Measurements from ENCODE around the gene SDCCAG8. TPM values are rescaled to one million over a fixed set of nuclear protein-coding genes. Genes with fewer than 3 reads are reported as not detected.

Gene SDCCAG8
- total RNA-seq, 1 donor from 2014 or later = 41.7 TPM

- no peak for DNase-seq (ENCODE audit: low spot score)
Observed at GRCh38 chr1:243482141-243483022, 226.5 kb downstream of the SDCCAG8 start.

DNA sequence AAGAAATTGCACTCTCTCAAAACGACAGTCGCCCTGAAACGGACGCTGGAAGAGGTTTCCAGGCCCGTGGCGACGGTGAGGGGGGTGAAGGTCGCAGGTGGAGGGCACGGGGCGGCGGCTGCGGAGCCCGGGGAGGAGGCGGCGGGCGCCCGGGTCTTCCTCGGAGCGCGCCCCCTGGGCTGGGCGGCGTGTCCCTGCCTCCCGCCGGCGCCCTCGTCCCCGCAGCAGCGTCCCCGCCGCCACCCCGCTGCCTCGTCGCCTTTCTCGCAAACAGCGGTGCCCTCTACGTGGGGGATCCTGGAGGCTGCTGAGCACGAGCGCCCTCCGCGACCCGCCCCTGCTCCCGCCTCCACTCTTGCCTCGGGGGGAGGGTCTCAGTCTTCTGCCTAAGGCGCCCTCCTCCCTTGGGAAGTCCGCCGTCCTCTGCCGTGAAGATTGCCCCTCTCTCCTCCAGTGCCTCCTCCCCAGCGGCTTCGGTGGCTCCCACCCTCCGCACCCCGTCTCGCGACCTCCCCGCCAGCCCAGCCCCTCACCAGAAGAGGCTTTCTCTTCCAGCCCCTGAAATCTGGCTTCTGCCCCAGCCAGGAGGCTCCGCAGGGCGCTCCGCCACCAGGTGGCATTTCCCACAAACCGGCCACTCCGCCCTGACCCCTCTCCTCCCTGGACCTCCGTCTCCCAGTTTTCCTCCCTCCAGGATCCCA, 227.4 kb downstream of the SDCCAG8 start:
- DNase-seq (ENCODE audit: low spot score) = no peak

DNA sequence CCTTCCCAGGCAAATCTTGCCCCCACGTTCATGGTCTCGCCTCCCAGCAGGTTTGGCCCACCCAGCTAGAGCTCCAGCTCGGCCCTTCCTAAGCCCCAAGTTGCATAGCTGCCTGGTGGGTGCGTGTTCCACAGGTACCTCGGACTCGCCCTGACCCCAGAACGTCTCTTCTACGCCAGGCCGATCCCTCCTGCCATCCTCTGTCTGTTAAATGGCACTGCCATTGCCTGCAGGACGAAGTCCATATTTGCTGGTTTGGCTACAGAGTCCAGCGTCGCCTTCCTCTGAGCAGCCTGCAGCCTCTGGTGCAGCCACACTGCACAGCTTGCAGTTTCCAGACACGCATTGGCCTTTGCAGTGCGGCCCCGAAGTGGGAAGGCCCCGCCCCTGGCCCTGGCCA, 228.1 kb downstream of the SDCCAG8 start:
- DNase-seq (ENCODE audit: low spot score) = no peak

DNA sequence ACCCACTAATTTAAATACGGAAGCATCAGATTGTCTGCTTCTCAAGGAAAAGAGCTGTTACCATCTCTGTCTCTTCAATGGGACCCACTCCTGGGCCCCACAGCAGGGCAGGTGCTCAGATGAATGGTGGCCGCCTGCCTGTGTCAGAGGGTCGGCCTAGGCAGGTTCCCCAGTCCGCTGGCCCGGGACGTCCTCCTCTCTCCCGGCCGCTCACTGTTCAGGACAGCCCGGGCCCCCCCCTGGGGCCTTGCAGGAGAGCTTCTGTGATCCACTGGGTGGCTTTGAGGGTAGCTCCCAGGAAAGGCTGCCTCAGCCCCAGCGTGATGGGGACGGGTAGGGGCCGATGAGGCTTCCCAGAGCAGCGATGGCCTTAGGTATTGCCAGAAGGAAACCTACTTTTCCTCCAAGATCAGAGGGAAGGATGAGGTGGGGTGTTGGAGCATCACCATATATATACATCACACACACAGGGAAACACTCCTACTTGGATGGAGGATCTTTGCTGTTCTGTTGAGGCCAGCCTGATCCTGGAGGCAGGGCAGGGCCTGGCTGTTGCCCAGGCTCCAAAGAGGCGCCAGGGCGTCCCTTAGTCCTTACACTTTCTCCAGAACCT, 231.3 kb downstream of the SDCCAG8 start:
- DNase-seq (ENCODE audit: low spot score) = no peak

- no peak for DNase-seq (ENCODE audit: low spot score)
Observed at GRCh38 chr1:243487649-243488227, 231.9 kb downstream of the SDCCAG8 start.

- no peak for DNase-seq (ENCODE audit: low spot score)
Observed at GRCh38 chr1:243488459-243489157, 232.8 kb downstream of the SDCCAG8 start.

GRCh38 chr1:243489158-243489527, 233.3 kb downstream of the SDCCAG8 start:
- DNase-seq (ENCODE audit: low spot score) = no peak

DNA sequence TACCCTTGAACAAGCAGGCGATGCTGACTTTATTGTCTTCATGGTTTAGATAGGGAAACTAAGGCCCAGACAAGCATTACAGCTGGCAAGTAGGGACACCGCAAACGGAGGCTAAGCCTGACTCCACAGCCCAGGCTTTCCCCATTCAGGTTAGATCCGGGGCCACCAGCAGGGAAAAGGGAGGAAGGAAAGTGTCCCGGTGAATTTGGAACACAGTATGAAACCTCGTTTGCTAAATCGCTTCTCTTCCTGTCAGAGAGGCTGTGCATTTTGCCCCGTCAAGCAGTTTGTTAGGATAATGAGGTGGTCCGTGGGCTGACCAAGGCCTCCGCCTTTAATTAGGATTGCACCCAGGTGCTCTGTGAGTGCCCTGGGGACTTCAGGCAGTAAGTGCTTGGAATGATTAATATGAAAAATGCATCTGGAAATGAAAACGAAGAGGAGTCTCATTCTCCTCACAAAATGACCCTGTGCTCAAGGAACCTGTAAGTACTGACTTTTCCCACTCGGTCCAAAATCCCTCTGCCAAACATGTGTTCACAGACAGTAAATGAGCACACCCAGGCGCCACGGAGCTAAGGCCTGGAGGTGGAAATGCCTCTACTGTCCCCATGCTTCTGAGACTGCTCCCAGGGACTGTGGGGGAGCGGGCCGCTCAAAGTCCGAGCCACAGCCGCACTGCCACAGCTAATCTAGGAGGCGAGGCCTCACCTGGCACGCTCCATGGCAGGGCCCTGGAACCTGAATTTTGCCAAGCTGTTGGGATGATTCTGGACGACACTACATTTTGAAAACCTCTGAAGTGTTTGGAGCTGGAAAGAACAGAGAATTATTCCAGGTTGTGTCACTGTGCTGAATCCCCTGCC, 234.1 kb downstream of the SDCCAG8 start:
- DNase-seq (ENCODE audit: low spot score) = no peak

GRCh38 chr1:243490748-243491686, 235.2 kb downstream of the SDCCAG8 start:
- no peak for DNase-seq (ENCODE audit: low spot score)

- no peak for DNase-seq (ENCODE audit: low spot score)
Observed at GRCh38 chr1:243493156-243494129, 237.6 kb downstream of the SDCCAG8 start.

DNA sequence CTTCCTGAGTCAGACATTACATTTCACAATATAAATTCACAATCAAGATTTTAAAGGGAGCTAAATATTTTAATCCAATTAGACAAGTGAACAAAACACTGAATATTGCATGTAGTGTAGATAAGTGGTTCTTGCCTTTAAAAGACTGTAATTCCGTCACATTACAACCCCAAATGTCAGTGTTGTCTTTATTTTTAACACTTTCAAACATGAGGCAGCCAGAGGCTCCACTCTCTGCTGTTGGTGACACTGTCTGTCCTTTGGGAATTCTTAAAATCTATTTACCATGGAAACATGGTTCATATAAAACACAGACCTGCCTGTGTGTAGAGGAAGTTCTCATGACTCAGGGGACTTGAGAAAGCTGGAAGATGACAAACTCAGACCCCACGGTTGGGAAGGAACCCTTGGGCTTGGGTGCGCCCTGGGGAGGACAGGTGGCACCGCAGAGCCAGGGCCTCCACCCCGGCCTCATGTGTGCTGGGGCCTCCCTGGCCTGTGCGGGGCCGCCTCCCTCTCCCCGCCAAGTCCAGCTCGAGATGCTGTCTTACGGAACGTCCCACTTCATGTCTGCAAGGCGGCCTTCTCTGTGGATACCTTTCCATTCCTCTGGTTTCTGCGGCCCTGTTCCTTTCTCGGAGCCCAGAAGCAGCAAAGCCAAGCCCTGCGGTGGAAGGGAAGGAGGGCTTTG, 239.0 kb downstream of the SDCCAG8 start:
- no peak for DNase-seq (ENCODE audit: low spot score)

DNA sequence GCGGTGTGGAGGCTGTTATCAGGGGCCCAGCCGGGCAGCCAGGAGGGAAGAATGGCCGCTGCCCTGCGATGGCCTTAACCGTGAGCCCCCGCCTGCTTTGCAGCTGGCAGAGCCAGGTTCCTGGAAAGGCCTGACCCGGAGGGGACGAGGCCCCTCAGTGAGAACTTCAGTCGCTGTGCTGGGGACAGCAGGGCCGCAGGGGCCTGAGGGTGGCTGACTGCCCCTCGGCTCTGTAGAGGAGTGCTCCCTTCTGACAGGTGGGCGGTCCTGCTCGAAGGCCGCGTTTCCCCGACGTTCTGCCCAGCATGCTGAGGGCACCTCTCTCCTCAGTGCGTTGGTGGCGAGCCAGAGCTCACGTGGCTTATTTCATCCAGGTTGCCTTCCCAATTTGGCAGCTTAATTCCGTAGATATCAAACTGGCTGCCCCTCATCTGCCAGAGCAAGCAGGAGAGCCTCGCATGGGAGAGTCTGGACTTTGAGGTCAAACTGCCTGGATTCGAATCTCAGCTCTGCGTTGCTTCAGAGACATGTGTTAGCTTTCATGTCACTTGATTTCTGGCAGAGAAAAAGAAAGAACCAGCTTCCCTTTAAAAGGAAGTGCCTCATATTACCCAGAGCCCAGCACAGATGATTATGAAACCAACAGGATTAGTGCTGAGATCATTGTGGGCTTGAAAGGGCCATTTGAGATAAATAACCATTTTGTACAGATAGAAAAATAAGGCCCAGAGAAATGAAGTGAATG, 239.8 kb downstream of the SDCCAG8 start:
- DNase-seq (ENCODE audit: low spot score) = no peak

GRCh38 chr1:243496187-243496646, 240.4 kb downstream of the SDCCAG8 start:
- no peak for DNase-seq (ENCODE audit: low spot score)

DNA sequence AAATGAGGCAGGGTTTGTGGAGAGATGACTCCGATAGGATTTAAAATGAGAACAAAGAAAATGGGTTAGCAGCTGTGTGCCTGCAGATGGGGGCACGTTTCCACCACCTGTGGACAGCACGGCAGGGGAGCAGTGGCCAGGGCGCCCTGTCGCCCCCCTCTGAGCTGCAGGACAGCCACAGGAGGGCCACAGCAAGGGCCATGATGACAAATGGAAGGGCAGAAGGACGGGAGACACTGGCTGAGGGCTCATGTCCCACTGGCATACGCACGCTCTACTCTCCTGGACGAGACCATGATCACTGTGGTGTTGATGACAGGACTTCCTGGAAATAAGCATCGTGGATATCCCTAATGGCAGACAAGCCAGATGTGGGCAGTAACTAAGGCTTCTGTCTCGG, 241.0 kb downstream of the SDCCAG8 start:
- DNase-seq (ENCODE audit: low spot score) = no peak

DNA sequence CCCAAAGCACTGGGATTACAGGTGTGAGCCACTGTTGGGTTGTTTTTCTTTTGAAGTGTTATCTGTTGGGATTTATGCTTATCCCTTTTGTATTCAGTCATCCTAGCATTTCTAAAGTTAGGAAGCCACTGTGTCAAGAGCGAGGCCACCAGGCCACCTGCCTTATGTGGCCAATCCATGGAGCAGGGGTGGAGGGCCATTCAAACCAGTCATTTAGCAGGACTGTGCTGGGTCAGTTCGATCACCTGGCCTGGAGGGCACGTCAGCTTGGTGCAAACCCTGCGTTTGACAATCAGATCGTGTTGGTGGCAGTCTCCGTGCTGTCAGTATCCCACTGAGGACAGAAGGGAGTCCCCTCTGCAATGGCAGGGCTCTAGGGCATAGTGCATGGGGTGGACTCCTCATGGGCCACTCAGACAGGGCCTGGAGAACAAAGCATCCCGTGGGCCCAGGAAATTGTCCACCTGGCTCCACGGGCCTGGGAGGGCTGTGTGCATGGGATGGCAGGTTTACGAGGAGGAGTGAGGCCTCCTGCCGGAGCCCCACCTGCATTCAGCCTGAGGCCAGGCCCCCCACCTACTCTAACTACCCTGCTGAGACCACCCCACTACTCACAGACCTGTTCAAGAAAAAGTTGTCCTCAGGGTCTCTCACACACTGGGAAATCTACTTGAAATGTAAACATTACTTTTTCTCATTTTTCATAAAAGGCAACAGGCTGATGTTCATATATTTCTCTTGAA, 242.3 kb downstream of the SDCCAG8 start:
- no peak for DNase-seq (ENCODE audit: low spot score)

DNA sequence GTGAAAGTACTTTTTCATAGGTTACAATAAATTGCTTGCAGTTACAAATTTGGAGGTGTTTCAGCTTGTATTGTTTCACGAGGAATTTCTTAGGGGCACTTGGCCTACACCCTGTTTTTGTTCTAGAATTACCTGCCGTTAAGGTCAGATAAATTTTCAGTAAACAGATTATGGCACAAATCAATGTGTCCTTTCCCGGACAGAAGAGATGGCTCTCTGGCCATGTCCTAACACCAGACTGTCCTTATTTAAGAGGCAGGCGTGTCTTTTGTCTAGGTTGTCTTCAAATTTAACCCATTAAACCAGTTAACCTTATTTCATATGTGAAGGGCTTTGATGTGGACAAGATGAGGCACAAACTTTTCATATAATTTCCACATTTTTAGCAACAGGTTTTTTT, 243.4 kb downstream of the SDCCAG8 start:
- no peak for DNase-seq (ENCODE audit: low spot score)

Data from mesenteric fat pad (tissue), 1 donor.